Measurements from ENCODE around the gene SLC2A6. TPM values are rescaled to one million over a fixed set of nuclear protein-coding genes. Genes with fewer than 3 reads are reported as not detected.

The SLC2A6 gene
- total RNA-seq, 1 donor from 2014 or later: 1.8 TPM

- no peak for DNase-seq
Measured at GRCh38 chr9:133515615-133516255, 36.8 kb upstream of the SLC2A6 start.

DNA sequence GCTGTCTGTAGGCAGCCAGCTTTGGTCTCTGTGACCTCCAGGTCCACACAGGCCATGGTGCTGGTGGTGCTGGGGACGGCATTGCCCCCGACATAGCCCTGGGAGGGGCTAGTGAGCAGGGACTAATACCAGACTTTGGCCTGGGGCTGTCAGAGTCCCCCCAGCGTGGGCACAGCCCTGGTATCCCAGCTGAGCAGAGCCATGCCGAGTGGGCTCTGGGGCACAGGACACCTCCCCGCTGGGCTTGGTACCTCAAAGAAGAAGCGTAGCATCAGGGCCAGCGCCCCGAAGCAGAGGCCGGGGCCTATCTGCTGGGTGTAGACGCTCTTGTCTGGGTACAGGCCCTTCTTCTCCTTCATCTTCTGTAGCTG, 36.3 kb upstream of the SLC2A6 start:
- DNase-seq: no peak

DNA sequence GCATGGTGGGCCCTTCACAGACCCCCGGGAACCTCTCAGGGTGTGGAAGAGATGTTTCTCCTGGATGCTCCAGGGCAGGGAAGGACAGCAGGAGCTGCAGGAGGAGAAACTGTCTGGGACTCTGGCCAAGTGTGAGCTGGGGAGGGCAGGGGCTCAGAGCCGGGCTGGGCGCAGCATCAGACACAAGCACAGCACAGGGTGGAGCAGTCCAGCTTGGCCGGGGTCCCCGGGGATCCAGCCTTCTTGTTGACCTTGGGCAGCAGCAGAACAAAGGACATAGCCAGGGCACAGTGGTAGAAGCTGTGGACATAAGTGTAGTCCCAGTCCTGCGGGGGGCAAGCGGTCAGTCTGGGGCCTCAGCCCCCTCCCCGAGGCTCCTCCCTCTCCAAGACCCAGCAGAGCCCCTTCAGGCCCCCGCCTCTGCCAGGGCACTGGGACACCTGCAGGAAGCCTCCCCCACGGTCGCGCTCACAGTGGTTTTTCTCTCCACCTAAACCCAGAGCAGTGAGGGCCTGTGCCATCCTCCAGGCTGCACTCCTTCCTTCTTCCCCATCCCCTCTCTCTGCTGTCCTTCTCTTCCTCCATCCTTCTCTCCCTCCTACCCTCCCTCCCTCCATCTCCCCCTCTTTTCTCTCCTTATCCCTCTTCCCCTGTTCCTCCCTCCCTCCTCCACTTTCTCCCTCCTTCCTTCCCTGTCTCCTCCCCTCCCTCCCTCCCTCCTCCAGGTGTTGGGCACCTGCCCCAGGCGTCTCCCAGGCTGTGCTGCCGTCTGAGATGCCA, 35.8 kb upstream of the SLC2A6 start:
- no peak for DNase-seq

- no peak for DNase-seq
Measured at GRCh38 chr9:133513214-133514100, 34.6 kb upstream of the SLC2A6 start.

- DNase-seq: no peak
Measured at GRCh38 chr9:133512253-133513213, 33.6 kb upstream of the SLC2A6 start.

DNA sequence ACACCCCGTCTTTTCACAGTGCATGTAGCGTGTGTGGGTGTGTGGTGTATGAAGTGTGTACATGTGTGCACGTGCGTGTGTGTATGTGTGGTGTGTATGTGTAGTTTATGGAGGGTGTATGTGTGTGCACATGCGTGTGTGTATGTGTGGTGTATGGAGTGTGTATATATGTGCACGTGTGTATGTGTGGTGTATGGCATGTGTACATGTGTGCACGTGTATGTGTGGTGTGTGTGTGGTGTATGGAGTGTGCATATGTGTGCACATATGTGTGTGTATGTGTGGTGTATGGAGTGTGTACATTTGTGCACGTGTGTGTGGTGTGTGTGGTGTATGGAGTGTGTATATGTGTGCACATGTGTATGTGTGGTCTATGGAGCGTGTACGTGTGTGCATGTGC, 32.7 kb upstream of the SLC2A6 start:
- no peak for DNase-seq

DNA sequence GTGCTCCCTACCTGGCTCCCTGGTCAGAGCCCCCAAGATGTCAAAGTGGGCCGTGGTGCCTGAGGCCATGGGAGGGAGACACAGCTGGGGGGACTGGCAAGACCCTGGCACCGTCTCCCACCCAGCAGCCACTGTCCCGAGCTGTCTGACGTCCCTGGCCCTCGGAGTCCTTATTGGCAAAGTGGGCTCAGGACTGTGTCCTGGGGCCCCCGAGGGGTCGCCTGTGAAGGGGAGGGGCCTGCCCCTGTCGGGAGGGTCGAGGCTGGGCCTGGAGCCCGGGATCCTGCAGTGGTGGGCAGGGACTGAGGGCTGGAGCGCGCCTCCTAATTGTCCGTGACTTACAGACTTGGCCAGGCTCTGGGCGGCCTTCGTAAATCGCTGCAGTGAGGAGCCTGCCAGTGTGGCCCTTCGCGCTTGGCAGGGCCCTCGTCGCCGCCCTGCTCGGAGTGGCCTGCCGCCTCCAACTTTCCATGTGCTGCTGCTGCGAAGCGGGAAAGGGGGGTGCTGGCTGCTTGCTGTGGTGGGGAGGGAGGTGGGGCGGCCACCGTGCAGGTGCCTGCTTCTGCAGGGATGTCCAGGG, 32.1 kb upstream of the SLC2A6 start:
- DNase-seq: no peak

DNA sequence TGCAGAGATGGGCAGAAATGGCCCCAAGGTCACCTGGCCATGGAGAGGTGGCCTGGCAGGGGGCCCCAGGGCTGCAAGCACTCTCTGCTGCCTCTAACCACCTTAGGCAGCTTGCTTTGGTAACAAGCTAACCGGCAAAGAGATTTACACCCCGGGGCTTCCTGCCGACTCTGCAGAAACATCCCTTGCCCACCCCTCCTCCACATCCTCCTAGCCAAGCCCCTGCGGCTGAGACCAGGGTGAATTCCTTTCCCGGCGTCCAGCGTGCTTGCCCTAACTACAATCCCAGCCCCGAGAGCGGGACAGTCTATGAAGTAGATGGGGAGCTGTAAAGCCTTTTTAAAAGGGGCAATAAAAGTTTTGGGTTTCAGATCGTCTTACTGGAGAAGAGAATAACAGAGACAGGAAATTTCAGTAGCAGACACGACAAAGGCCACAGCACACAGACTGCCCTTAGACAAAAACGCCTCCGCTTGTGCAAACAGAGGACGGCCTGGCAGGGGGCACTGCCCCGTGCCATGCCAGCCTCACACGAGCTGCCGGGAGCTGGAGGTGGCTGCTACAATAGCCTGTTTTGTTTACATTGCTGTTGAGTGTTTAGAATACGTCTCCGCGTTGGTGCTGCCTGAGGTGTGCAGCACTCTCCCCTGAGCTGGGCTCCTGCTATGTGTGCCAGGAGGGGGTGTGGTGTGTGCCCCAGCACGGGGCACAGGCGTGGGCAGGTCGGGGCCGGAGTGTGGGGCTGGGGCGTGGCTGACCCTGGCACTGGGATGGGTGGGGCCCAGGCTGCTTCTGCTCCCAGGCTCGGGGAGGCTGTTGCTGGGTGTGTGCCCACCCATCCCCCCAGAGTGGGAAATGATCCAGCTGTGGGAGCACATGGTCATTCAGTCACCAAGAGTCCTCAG, 30.5 kb upstream of the SLC2A6 start:
- DNase-seq: no peak

DNA sequence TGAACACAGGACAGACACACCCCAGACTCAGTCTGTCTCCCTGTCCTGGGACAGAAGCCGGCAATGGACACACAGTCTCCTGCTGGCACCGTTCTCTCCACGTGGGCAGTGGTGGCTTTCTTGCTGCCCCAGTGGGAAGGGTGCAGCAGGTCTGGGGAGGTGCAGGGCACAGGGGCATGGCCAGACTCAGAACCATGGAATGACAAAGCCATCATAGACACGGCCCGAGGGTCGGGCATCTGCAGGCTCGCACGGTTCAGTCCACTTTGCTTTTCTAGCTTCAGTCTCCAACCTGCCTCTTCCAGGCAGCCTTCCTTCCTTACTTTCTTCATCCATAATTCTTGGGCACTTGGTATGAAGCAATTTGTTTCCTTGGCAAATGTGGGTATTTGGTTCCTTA, 29.1 kb upstream of the SLC2A6 start:
- DNase-seq: no peak

DNA sequence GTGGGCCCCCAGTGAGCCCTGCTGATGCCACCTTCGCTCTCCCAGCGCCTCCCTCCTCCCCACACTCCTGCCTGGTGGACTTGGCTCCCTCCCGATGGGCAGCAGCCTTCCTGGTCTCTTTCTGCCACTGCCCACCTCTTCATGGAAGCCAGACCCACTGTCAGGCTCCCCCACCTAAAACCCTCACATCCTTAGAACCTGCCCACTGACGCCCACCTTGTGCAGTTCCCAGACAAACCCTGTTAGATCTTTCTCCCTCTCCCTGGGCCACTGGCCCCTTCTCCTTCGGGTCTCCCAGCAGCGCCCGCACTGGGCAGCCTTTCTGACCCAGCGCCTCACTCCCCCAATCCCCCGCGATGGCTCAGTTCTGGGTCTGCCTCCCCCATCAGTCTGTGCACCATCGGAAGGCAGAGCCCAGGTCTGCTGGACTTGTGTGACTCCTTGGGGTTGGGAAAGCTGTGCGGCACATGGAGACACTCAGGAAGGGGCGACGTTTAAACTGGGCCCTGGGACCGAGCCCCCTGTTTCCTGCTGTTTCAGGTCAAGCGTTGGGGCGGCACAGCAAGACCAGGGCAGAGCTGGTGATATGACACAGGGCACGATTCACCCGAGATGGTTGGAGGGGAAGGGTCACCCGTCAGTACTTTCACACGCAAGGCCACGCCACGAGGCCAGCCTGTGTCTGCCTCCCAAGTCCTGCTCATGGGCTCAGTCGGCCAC, 28.5 kb upstream of the SLC2A6 start:
- DNase-seq: no peak

GRCh38 chr9:133506653-133507038, 27.7 kb upstream of the SLC2A6 start:
- no peak for DNase-seq

GRCh38 chr9:133505901-133506652, 27.2 kb upstream of the SLC2A6 start:
- DNase-seq: peak; percentile 29

DNA sequence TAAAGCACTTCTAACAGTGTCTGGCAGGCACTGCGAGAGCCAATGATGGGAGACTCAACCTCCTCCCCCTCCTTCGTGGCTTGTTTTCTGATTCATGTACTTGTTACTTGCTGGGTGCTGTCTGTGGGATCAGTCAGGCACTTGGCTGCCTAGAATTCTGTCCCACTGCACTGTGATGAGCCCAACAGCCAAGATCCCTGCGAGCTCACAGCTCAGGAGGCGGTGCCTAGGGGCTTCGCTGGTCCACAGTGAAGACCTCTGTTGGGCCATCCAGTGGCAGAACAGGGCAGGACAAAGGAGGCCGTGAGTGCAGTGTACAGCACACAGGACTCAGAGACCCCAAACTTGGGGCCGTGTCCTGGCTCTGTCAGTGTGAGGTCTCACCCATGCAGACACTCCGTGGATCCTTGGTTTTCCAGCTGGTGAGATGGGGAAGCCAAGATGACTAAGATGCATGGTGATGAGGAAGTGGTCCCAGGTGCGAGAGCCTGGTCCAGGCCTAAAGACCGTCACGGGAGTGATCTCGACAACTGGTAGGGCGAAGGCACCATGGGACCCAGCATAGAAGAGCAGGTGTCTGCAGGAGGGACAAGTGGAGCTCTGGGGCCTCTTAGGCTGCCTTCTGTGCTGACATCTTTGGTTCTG, 26.4 kb upstream of the SLC2A6 start:
- no peak for DNase-seq

DNA sequence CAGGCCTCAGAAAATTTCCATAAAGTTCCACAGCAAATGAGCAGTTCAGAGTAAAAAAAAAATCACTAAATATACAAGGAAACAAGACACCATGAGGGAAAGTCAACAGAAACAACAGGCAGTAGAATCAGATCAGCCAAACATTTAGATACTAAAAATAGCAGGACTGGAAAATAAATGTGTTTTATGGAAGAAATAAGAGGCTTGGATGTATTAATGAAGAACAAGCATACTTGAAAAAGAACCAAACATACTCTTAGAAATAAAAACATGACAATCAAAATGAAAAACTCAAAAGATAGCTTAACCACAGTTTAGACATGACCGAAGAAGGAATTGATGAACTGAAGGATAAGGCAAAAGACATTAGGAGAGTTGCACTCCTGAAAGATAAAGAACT, 23.2 kb upstream of the SLC2A6 start:
- DNase-seq: no peak

DNA sequence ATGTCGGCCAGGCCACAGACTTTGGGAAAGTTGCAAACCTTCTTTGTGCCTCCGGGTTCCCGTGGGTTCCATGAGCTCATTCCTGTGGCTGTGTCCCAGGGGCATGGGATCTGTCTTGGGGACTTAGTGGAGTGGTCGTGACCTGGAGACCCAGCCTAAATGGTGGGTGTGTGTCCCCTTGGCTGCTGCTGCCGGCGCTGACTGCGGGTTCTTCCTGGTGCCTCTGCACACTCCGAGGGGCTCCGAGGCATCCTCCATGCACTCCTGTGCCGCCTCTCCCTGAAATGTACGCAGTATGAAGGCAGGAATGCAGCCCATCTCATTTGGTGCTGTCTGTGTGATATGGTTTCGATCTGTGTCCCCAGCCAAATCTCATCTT, 21.0 kb upstream of the SLC2A6 start:
- DNase-seq: no peak

GRCh38 chr9:133499132-133499891, 20.4 kb upstream of the SLC2A6 start:
- no peak for DNase-seq
